Hepatocyte (in vitro differentiated cells): ENCODE measurements around the gene PPP3R1. TPM values are rescaled to one million over a fixed set of nuclear protein-coding genes. Genes with fewer than 3 reads are reported as not detected.

Experiments used
- DNase-seq: peaks from one replicate; pipeline ENCODE4 v3.0.0-alpha.2; 2016; ENCODE audit warnings: low spot score
- H2AFZ ChIP-seq: fragments of 200-600 bp; sonication (generic); 2 replicates; pipeline ENCODE4 v1.6.0; 2016; ENCODE audit warnings: antibody characterized with exemption, mild to moderate bottlenecking
- H3K27ac ChIP-seq: fragments of 200-600 bp; sonication (generic); 2 replicates; pipeline ENCODE4 v1.5.1; 2016; ENCODE audit warnings: mild to moderate bottlenecking
- H3K27me3 ChIP-seq: fragments of 200-600 bp; sonication (generic); 2 replicates; pipeline ENCODE4 v1.6.1; 2016
- H3K36me3 ChIP-seq: fragments of 200-600 bp; sonication (generic); replicated peaks from 2 replicates; pipeline ENCODE4 v1.5.1; 2016; ENCODE audit warnings: low read depth; ENCODE audit not compliant: insufficient read depth
- H3K4me1 ChIP-seq: fragments of 200-600 bp; sonication (generic); 2 replicates; pipeline ENCODE4 v1.5.1; 2016; ENCODE audit warnings: mild to moderate bottlenecking, moderate library complexity; ENCODE audit not compliant: insufficient read depth
- H3K4me2 ChIP-seq: fragments of 200-600 bp; sonication (generic); 2 replicates; pipeline ENCODE4 v1.6.0; 2016
- H3K4me3 ChIP-seq: fragments of 200-600 bp; sonication (generic); 2 replicates; pipeline ENCODE4 v1.5.1; 2016; ENCODE audit warnings: mild to moderate bottlenecking
- H3K79me2 ChIP-seq: fragments of 200-600 bp; sonication (generic); 2 replicates; pipeline ENCODE4 v1.6.0; 2017; ENCODE audit warnings: mild to moderate bottlenecking
- H3K9me2 ChIP-seq: fragments of 200-600 bp; sonication (generic); replicated peaks from 2 replicates; pipeline ENCODE4 v1.6.0; 2017; ENCODE audit warnings: mild to moderate bottlenecking; ENCODE audit not compliant: insufficient read depth
- H3K9me3 ChIP-seq: fragments of 200-600 bp; sonication (generic); 2 replicates; pipeline ENCODE4 v1.5.1; 2016; ENCODE audit warnings: low read depth, mild to moderate bottlenecking
- H4K20me1 ChIP-seq: fragments of 200-600 bp; sonication (generic); 2 replicates; pipeline ENCODE4 v1.6.0; 2016; ENCODE audit warnings: mild to moderate bottlenecking; ENCODE audit not compliant: insufficient read depth, poor library complexity, severe bottlenecking
- EZH2 ChIP-seq: fragments of 200-600 bp; sonication (generic); IDR thresholded peaks from 2 replicates; pipeline ENCODE4 v1.6.1; 2016; ENCODE audit warnings: antibody characterized with exemption, mild to moderate bottlenecking, borderline replicate concordance
- EZH2phosphoT487 ChIP-seq: fragments of 200-600 bp; sonication (generic); IDR thresholded peaks from one replicate; pipeline ENCODE4 v1.6.1; 2018; ENCODE audit warnings: antibody characterized with exemption, mild to moderate bottlenecking, low read depth, moderate library complexity; ENCODE audit not compliant: unreplicated experiment, severe bottlenecking
- WGBS: methylation state at CpG from one replicate; pipeline ENCODE4 v1.1.6; 2016; ENCODE audit warnings: low lambda C conversion rate; ENCODE audit errors: missing lambda C conversion rate; 5-methylcytosine and 5-hydroxymethylcytosine counted together
- polyA plus RNA-seq: library from polyadenylated mRNA; unstranded; fragments of >200 nt; fragmentation: Nextera tagmentation; extraction: Ambion mirVana; gene quantifications from 2 replicates; pipeline ENCODE4 v1.2.1, GENCODE V29; 2016
- total RNA-seq: library from RNA; depleted of rRNA; stranded (reverse); fragments of >200 nt; gene quantifications from 2 replicates; pipeline ENCODE4 v1.2.3, GENCODE V29; 2014
- TF ChIP-seq, protein P1 (sequence below): fragments of 200-600 bp; sonication (generic); IDR thresholded peaks from 2 replicates; pipeline ENCODE4 v1.5.1; 2016; ENCODE audit warnings: antibody characterized with exemption, mild to moderate bottlenecking; ENCODE audit not compliant: poor library complexity

The PPP3R1 gene
- total and polyA plus RNA-seq, 2 experiments from 2014 or later = 5.1 to 46.5 TPM

DNA sequence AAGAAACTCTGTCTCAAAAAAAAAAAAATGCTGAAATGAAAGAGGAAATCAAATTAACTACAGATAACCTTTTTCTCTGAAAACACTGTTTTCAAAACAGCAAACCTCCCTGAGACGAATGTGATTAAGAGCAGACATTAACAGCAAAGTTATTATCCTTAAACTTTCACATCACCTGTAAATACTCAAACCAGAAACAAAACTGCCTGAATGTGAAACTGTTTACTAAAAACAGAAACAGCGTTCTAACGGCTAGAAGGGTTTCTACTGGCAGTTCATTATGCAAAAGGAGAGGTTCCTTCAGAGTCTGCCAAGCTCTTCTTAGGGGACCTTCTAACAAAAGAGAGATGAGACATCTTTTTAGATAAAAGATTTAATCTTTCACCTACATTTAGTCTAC is 48.7 kb downstream of the PPP3R1 start:
- Histone ChIP-seq H2AFZ (no peak overlapping the region), H4K20me1 (peaks cover 15% of the 10 kb centered on the region), H3K4me1 (no peaks in the 10 kb centered on the region), H3K36me3 (no peaks in the 10 kb centered on the region), H3K9me3 (no peaks in the 10 kb centered on the region), H3K4me3 (no peak overlapping the region), H3K27me3 (no peaks in the 10 kb centered on the region), H3K4me2 (no peak overlapping the region), H3K79me2 (peaks cover 92% of the 10 kb centered on the region), H3K27ac (no peak overlapping the region), H3K9me2 (no peaks in the 10 kb centered on the region)
- WGBS = 72% methylated on average over 3 of the region's 3 CpGs
- TF ChIP-seq EZH2phosphoT487 = no peak
- no peak for TF ChIP-seq EZH2
- TF ChIP-seq, protein P1, sequence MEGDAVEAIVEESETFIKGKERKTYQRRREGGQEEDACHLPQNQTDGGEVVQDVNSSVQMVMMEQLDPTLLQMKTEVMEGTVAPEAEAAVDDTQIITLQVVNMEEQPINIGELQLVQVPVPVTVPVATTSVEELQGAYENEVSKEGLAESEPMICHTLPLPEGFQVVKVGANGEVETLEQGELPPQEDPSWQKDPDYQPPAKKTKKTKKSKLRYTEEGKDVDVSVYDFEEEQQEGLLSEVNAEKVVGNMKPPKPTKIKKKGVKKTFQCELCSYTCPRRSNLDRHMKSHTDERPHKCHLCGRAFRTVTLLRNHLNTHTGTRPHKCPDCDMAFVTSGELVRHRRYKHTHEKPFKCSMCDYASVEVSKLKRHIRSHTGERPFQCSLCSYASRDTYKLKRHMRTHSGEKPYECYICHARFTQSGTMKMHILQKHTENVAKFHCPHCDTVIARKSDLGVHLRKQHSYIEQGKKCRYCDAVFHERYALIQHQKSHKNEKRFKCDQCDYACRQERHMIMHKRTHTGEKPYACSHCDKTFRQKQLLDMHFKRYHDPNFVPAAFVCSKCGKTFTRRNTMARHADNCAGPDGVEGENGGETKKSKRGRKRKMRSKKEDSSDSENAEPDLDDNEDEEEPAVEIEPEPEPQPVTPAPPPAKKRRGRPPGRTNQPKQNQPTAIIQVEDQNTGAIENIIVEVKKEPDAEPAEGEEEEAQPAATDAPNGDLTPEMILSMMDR = no peak
- no peak for DNase-seq

DNA sequence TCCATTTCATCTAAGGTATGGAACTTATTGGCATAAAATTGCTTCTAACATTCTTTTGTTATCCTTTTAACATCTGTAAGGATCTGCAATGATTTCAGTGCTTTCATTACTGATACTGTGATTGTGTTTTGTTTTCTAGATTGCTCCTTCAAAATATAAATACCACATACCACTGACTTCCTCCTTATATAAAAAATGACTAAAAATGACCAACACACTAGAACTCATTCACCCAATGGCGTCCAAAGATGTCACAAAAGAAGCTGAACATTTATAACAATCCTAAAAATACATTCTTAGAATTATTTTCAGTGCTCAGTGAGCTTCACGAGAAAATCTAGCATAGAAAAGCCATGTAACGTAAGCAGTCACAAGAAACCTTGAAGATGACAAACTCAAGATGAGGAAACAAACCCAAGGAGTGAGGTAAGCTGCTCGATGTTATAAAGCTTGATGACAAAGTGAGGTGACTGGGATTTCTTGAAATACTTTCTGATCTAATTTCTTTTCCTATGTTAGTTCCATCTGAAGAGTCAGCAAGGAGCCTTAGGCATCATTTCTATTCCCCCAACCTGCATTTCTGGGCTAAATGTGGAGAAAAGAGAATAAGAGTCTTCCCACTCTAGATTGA is 52.1 kb downstream of the PPP3R1 start:
- TF ChIP-seq EZH2 (no peak), EZH2phosphoT487 (no peak)
- TF ChIP-seq, protein P1 = no peak
- peaks cover 21% of the 10 kb centered on the region for H4K20me1 ChIP-seq
- no peaks in the 10 kb centered on the region for H3K27me3 ChIP-seq
- no peaks in the 10 kb centered on the region for H3K4me1 ChIP-seq
- no peak overlapping the region for H3K4me3 ChIP-seq
- no peaks in the 10 kb centered on the region for H3K36me3 ChIP-seq
- H3K79me2 ChIP-seq = peaks cover 92% of the 10 kb centered on the region
- WGBS = 94% methylated on average over 4 of the region's 4 CpGs
- no peak overlapping the region for H2AFZ ChIP-seq
- H3K27ac ChIP-seq = no peak overlapping the region
- DNase-seq = no peak
- H3K9me2 ChIP-seq = no peaks in the 10 kb centered on the region
- no peak overlapping the region for H3K4me2 ChIP-seq
- H3K9me3 ChIP-seq = no peaks in the 10 kb centered on the region

GRCh38 chr2:68196120-68196716 is 56.1 kb downstream of the PPP3R1 start:
- Histone ChIP-seq H3K9me2 (no peaks in the 10 kb centered on the region), H3K27ac (no peak overlapping the region), H3K36me3 (no peaks in the 10 kb centered on the region), H2AFZ (no peak overlapping the region), H3K79me2 (peaks cover 94% of the 10 kb centered on the region), H3K27me3 (no peaks in the 10 kb centered on the region), H3K4me1 (no peaks in the 10 kb centered on the region), H3K4me3 (no peak overlapping the region), H3K4me2 (no peak overlapping the region), H3K9me3 (no peaks in the 10 kb centered on the region), H4K20me1 (peaks cover 26% of the 10 kb centered on the region)
- TF ChIP-seq, protein P1 = peak; percentile 53
- TF ChIP-seq EZH2phosphoT487 (no peak), EZH2 (no peak)
- 71% methylated on average over 4 of the region's 4 CpGs for WGBS
- DNase-seq = peak; percentile 40
